Neutrophil (primary cell): ENCODE data around the gene TMPRSS15.

ENCODE experiments used
- H3K27ac ChIP-seq: fragments of 200-600 bp; sonication (generic); 2 replicates; pipeline ENCODE4 v1.5.1; 2016; ENCODE audit warnings: mild to moderate bottlenecking, moderate library complexity
- H3K27me3 ChIP-seq: fragments of 200-600 bp; sonication (generic); 2 replicates; pipeline ENCODE4 v1.6.0; 2016; ENCODE audit warnings: mild to moderate bottlenecking
- H3K36me3 ChIP-seq: fragments of 200-600 bp; sonication (generic); 2 replicates; pipeline ENCODE4 v1.5.1; 2017
- H3K4me1 ChIP-seq, 2 experiments: fragments of 200-600 bp in 1 of 2; sonication (generic) in 1 of 2; 1 replicate in 1 of 2; 2 replicates in 1 of 2; pipeline versions ENCODE4 v1.5.1 to v1.6.1; 2013 to 2016; ENCODE audit warnings: low read depth in 1 of 2, low read length in 1 of 2, mild to moderate bottlenecking in 1 of 2, moderate library complexity in 1 of 2; ENCODE audit not compliant: control insufficient read depth in 1 of 2, insufficient read depth in 1 of 2
- H3K4me3 ChIP-seq, 2 experiments: fragments of 200-600 bp in 1 of 2; sonication (generic) in 1 of 2; 1 replicate in 1 of 2; 2 replicates in 1 of 2; pipeline ENCODE4 v1.5.1; 2013 to 2016; ENCODE audit warnings: low read depth in 1 of 2, low read length in 1 of 2, mild to moderate bottlenecking in 1 of 2, moderate library complexity in 1 of 2
- H3K9me3 ChIP-seq: fragments of 200-600 bp; sonication (generic); 2 replicates; pipeline ENCODE4 v1.5.1; 2016
- CTCF ChIP-seq: fragments of 200-600 bp; sonication (generic); IDR thresholded peaks from 2 replicates; pipeline ENCODE4 v1.5.1; 2016; ENCODE audit warnings: antibody characterized with exemption

The TMPRSS15 gene

GRCh38 chr21:18220498-18220897 is 183.1 kb downstream of the TMPRSS15 start:
- Histone ChIP-seq H3K27me3 (no peaks in the 10 kb centered on the region), H3K9me3 (no peaks in the 10 kb centered on the region), H3K4me1 (no peaks in the 10 kb centered on the region), H3K4me3 (no peak overlapping the region), H3K36me3 (no peaks in the 10 kb centered on the region), H3K27ac (no peak overlapping the region)
- TF ChIP-seq CTCF: no peak
